Measurements from ENCODE around the gene C4orf51.

C4orf51 gene

GRCh38 chr4:145736241-145736831 is 56.4 kb downstream of the C4orf51 start:
- no peaks in the 10 kb centered on the region for H3K36me3 ChIP-seq (ENCODE audit: insufficient read depth, low read length)
- no peak overlapping the region for H3K4me3 ChIP-seq (ENCODE audit: low read depth in 1 of 2, low read length in 2 of 2)
- H3K79me2 ChIP-seq (ENCODE audit: insufficient read depth, low read length), result no peaks in the 10 kb centered on the region
- ATAC-seq (ENCODE audit: insufficient read depth, low read depth) (no peak), DNase-seq (no peak)
- peaks cover 14% of the 10 kb centered on the region for H3K4me1 ChIP-seq (ENCODE audit: insufficient read depth, low read length)
- no peak overlapping the region for H2AFZ ChIP-seq (ENCODE audit: low read depth, low read length)
- H3K27me3 ChIP-seq (ENCODE audit: insufficient read depth, low read length, poor library complexity), result peaks cover 8% of the 10 kb centered on the region
- no peak overlapping the region for H3K27ac ChIP-seq (ENCODE audit: low read length)
- no peak for TF ChIP-seq CTCF (IDR thresholded peaks at IDR 0.05; ENCODE audit: borderline replicate concordance, extremely low read depth, low read length, poor library complexity, severe bottlenecking)
- TF ChIP-seq EZH2 (IDR thresholded peaks at IDR 0.05; ENCODE audit: borderline replicate concordance, low read depth, low read length, severe bottlenecking), result no peak
- H4K20me1 ChIP-seq (ENCODE audit: insufficient read depth, low read length), result no peaks in the 10 kb centered on the region
- no peaks in the 10 kb centered on the region for H3K9me3 ChIP-seq (ENCODE audit: insufficient read depth, low read length, severe bottlenecking)
- H3K4me2 ChIP-seq (ENCODE audit: insufficient read depth, low read length), result no peak overlapping the region
- H3K9ac ChIP-seq (ENCODE audit: low read depth, low read length), result no peak overlapping the region

GRCh38 chr4:145739845-145740244 is 59.9 kb downstream of the C4orf51 start:
- no peaks in the 10 kb centered on the region for H3K9me3 ChIP-seq (ENCODE audit: insufficient read depth, low read length, severe bottlenecking)
- H3K4me2 ChIP-seq (ENCODE audit: insufficient read depth, low read length), result no peak overlapping the region
- TF ChIP-seq CTCF (IDR thresholded peaks at IDR 0.05; ENCODE audit: borderline replicate concordance, extremely low read depth, low read length, poor library complexity, severe bottlenecking), result no peak
- H3K9ac ChIP-seq (ENCODE audit: low read depth, low read length), result no peak overlapping the region
- ATAC-seq (ENCODE audit: insufficient read depth, low read depth), result no peak
- no peaks in the 10 kb centered on the region for H3K36me3 ChIP-seq (ENCODE audit: insufficient read depth, low read length)
- no peaks in the 10 kb centered on the region for H3K79me2 ChIP-seq (ENCODE audit: insufficient read depth, low read length)
- H4K20me1 ChIP-seq (ENCODE audit: insufficient read depth, low read length), result no peaks in the 10 kb centered on the region
- no peaks in the 10 kb centered on the region for H3K4me1 ChIP-seq (ENCODE audit: insufficient read depth, low read length)
- peaks cover 11% of the 10 kb centered on the region for H3K27me3 ChIP-seq (ENCODE audit: insufficient read depth, low read length, poor library complexity)
- DNase-seq, result no peak
- no peak overlapping the region for H3K4me3 ChIP-seq (ENCODE audit: low read depth in 1 of 2, low read length in 2 of 2)
- H3K27ac ChIP-seq (ENCODE audit: low read length), result no peak overlapping the region
- H2AFZ ChIP-seq (ENCODE audit: low read depth, low read length), result no peak overlapping the region

DNA sequence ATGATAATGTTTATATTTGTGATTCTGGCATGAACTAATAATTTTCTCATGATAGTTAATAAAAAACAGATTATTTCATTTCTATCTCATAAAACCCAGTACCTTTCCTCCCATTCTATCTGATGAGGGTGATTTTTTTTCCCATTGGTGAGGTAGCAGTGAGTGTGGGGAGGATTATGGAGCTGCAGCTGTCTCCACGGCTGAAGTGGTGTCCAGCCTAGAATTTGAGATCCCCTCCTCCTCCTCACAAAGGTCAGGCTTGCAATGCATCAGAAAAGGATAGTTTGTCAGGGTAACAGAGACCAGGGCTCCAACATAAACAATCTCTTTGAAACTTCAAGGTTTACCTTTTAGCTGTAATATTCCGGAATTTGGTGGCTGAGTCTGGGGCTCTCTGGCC is 60.9 kb downstream of the C4orf51 start:
- Histone ChIP-seq H3K27me3 (ENCODE audit: insufficient read depth, low read length, poor library complexity) (peaks cover 11% of the 10 kb centered on the region), H3K4me2 (ENCODE audit: insufficient read depth, low read length) (no peak overlapping the region), H3K27ac (ENCODE audit: low read length) (no peak overlapping the region), H2AFZ (ENCODE audit: low read depth, low read length) (no peak overlapping the region), H3K36me3 (ENCODE audit: insufficient read depth, low read length) (no peaks in the 10 kb centered on the region), H3K4me3 (ENCODE audit: low read depth in 1 of 2, low read length in 2 of 2) (no peak overlapping the region), H3K4me1 (ENCODE audit: insufficient read depth, low read length) (no peaks in the 10 kb centered on the region), H3K9me3 (ENCODE audit: insufficient read depth, low read length, severe bottlenecking) (no peaks in the 10 kb centered on the region), H3K79me2 (ENCODE audit: insufficient read depth, low read length) (no peaks in the 10 kb centered on the region), H4K20me1 (ENCODE audit: insufficient read depth, low read length) (no peaks in the 10 kb centered on the region), H3K9ac (ENCODE audit: low read depth, low read length) (no peak overlapping the region)
- TF ChIP-seq EZH2 (IDR thresholded peaks at IDR 0.05; ENCODE audit: borderline replicate concordance, low read depth, low read length, severe bottlenecking), result no peak
- no peak for TF ChIP-seq CTCF (IDR thresholded peaks at IDR 0.05; ENCODE audit: borderline replicate concordance, extremely low read depth, low read length, poor library complexity, severe bottlenecking)
- no peak for DNase-seq
- ATAC-seq (ENCODE audit: insufficient read depth, low read depth), result no peak

DNA sequence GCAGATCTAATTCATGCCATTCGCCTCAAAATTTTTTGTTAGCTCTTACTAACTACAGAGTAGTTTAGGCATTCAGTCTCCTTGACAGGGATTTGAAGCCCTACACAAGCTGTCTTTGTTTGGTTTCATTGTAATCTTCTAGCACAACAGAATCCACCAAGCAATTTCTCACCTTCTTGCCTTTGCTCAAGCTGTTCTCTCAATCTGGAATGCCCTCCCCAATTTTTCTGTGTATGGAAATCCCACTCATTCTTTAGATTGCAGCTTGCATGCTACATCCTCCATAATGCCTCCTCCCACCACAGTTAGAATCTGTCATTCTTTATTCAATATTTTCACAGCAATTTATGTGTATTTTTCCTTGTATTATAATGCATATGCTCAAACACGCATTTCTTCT is 63.7 kb downstream of the C4orf51 start:
- Histone ChIP-seq H3K4me3 (ENCODE audit: low read depth in 1 of 2, low read length in 2 of 2) (no peak overlapping the region), H3K9ac (ENCODE audit: low read depth, low read length) (no peak overlapping the region), H3K4me1 (ENCODE audit: insufficient read depth, low read length) (no peaks in the 10 kb centered on the region), H2AFZ (ENCODE audit: low read depth, low read length) (no peak overlapping the region), H4K20me1 (ENCODE audit: insufficient read depth, low read length) (no peaks in the 10 kb centered on the region), H3K9me3 (ENCODE audit: insufficient read depth, low read length, severe bottlenecking) (no peaks in the 10 kb centered on the region), H3K79me2 (ENCODE audit: insufficient read depth, low read length) (no peaks in the 10 kb centered on the region), H3K27me3 (ENCODE audit: insufficient read depth, low read length, poor library complexity) (peaks cover 14% of the 10 kb centered on the region), H3K27ac (ENCODE audit: low read length) (no peak overlapping the region), H3K4me2 (ENCODE audit: insufficient read depth, low read length) (no peak overlapping the region), H3K36me3 (ENCODE audit: insufficient read depth, low read length) (no peaks in the 10 kb centered on the region)
- DNase-seq, result no peak
- ATAC-seq (ENCODE audit: insufficient read depth, low read depth), result no peak
- no peak for TF ChIP-seq EZH2 (IDR thresholded peaks at IDR 0.05; ENCODE audit: borderline replicate concordance, low read depth, low read length, severe bottlenecking)
- no peak for TF ChIP-seq CTCF (IDR thresholded peaks at IDR 0.05; ENCODE audit: borderline replicate concordance, extremely low read depth, low read length, poor library complexity, severe bottlenecking)

Measured in DND-41 (cell line).